Heart right ventricle (tissue), 16 donors: Measurements from ENCODE around the gene THTPA. TPM values are rescaled to one million over a fixed set of nuclear protein-coding genes. Genes with fewer than 3 reads are reported as not detected.

Experiments
- ATAC-seq, 8 donors: fragments of 200-7000 bp; cut with Tn5 transposase; one replicate each; pipeline ENCODE4 v1.9.1; 2020; ENCODE audit warnings: mild to moderate bottlenecking in 8 of 8, moderate library complexity in 8 of 8, moderate number of reproducible peaks in 1 of 8
- DNase-seq, 2 donors: peaks; one replicate each; pipeline ENCODE4 v3.0.0-alpha.2; 2020
- H3K27ac ChIP-seq, 10 donors: fragments of 200-600 bp; sonication (generic) in 2 of 10; one replicate each; pipeline versions ENCODE4 v1.5.0 to v1.8.0; 2020 to 2022; ENCODE audit warnings: mild to moderate bottlenecking in 3 of 10
- H3K27me3 ChIP-seq, 7 donors: fragments of 200-600 bp; one replicate each; pipeline ENCODE4 v1.8.0; 2021 to 2022; ENCODE audit warnings: mild to moderate bottlenecking in 2 of 7
- H3K36me3 ChIP-seq, 9 donors: fragments of 200-600 bp; sonication (generic) in 1 of 9; one replicate each; pipeline versions ENCODE4 v1.5.0 to v1.8.0; 2020 to 2022; ENCODE audit warnings: mild to moderate bottlenecking in 2 of 9
- H3K4me1 ChIP-seq, 9 donors: fragments of 200-600 bp; sonication (generic) in 1 of 9; one replicate each; pipeline versions ENCODE4 v1.5.0 to v1.8.0; 2020 to 2022; ENCODE audit warnings: mild to moderate bottlenecking in 4 of 9
- H3K4me3 ChIP-seq, 10 donors: fragments of 200-600 bp; sonication (generic) in 2 of 10; one replicate each; pipeline versions ENCODE4 v1.5.0 to v1.8.0; 2020 to 2022; ENCODE audit warnings: mild to moderate bottlenecking in 7 of 10, moderate library complexity in 2 of 10
- H3K9me3 ChIP-seq, 11 donors: fragments of 200-600 bp in 10 of 11; sonication (generic) in 2 of 11; one replicate each; pipeline versions ENCODE4 v1.5.0 to v1.8.0; 2013 to 2022; ENCODE audit warnings: mild to moderate bottlenecking in 2 of 11, control low read depth in 1 of 11, moderate library complexity in 1 of 11
- CTCF ChIP-seq, 9 donors: fragments of 200-600 bp; sonication (generic) in 2 of 9; IDR thresholded peaks; one replicate each; pipeline versions ENCODE4 v1.5.0 to v1.8.0; 2021 to 2022; ENCODE audit warnings: antibody characterized with exemption in 9 of 9, mild to moderate bottlenecking in 5 of 9, moderate library complexity in 1 of 9
- WGBS, 2 donors: extraction: QIAGEN DNeasy Blood & Tissue Kit; methylation state at CpG; one replicate each; pipeline ENCODE4 v1.1.7; 2013; ENCODE audit warnings: inconsistent platforms in 1 of 2; 5-methylcytosine and 5-hydroxymethylcytosine counted together
- intact Hi-C, 10 donors: fragments of 100-400 bp; cut with DNase I; formaldehyde crosslinking; loops; one replicate each; pipeline versions ENCODE4 v1.11.1 to v1.14.2; 2022
- polyA plus RNA-seq, 2 donors: library from polyadenylated mRNA; stranded (reverse); fragments of 200-250 nt; gene quantifications; one replicate each; pipeline ENCODE4 v1.2.3, GENCODE V29; 2013
- total RNA-seq, 10 donors: library from RNA; stranded (reverse); fragmentation: NEBNext Ultra II Directional in 3 of 10; extraction: Animal tissue kit (Norgen Biotek cat#: 25700) in 3 of 10; gene quantifications; one replicate each; pipeline versions ENCODE4 v1.2.1 to v1.2.4, GENCODE V29; 2021 to 2023
- donor health status: Arrhythmogenic right ventricular cardiomyopathy.
- donor health status: ischemic (EF 13 %, LVEDD 7.1; RV severe dilation, severe dysfunction).
- donor health status: healthy with polysubstance abuse.
- donor health status: DM: no; HTN: yes; CAD: no.
- donor health status: DM: no; HTN: no; CAD: no.
- donor health status: ischemic (EF 25% LVEDD 6.9; RV normal size, moderate dysfunction).
- donor health status: ischemic (EF 25% LVEDD 5.7; RV mildly dilated, moderate dysfunction).
- donor health status: healthy.
- donor health status: DM: yes; HTN: yes; CAD: no.
- donor health status: Ischemic cardiomyopathy.
- donor health status: ischemic (EF 35%, LVEDD 5.7; RV mildly dilated, moderate dysfunction).
- donor health status: nonischemic (EF 11% LVEDD 7.7; RV severe dilation, severe dysfunction).
- donor health status: DM: yes; HTN: yes; CAD: no.
- donor health status: PGD.
- donor health status: ischemic (EF 29% LVEDD 5.4; RV normal size, mild dysfunction).
- donor health status: nonischemic (EF 23%, LVEDD 6.1; RV moderate dilation, normal function).

The THTPA gene
- total and polyA plus RNA-seq, 12 donors = 8.7 to 27.9 (median 18.0) TPM

- Histone ChIP-seq H3K27me3 (peaks cover 22 to 83% (median 77%) of the 10 kb centered on the region in 7 donors), H3K4me1 (peaks cover 0 to 25% (median 9%) of the 10 kb centered on the region in 9 donors), H3K36me3 (no peaks in the 10 kb centered on the region), H3K9me3 (no peaks in the 10 kb centered on the region), H3K4me3 (peak overlapping the region; percentile 18 to 41 (median 26)), H3K27ac (no peak overlapping the region)
- intact Hi-C loops = no loop called here
- DNase-seq = no peak
- peak in 6 of 8 donors; percentile 7 to 51 (median 22) for ATAC-seq
- no peak for TF ChIP-seq CTCF (IDR thresholded peaks at IDR 0.05)
- 1 to 3% methylated on average over 59 to 66 of the region's 67 CpGs for WGBS, 2 donors
Observed at GRCh38 chr14:23577004-23577681, 21.1 kb downstream of the THTPA start.

- WGBS, 2 donors = 1% methylated on average over 23 to 24 of the region's 24 CpGs
- ATAC-seq (no peak), DNase-seq (no peak)
- Histone ChIP-seq H3K4me3 (peak overlapping the region in 4 of 10 donors; percentile 31 to 41 (median 36)), H3K27ac (no peak overlapping the region), H3K27me3 (peaks cover 22 to 88% (median 78%) of the 10 kb centered on the region in 7 donors), H3K9me3 (no peaks in the 10 kb centered on the region), H3K36me3 (no peaks in the 10 kb centered on the region), H3K4me1 (peaks cover 0 to 19% (median 9%) of the 10 kb centered on the region in 9 donors)
- no peak for TF ChIP-seq CTCF (IDR thresholded peaks at IDR 0.05)
- intact Hi-C loops = no loop called here
Observed at GRCh38 chr14:23577710-23578392, 21.8 kb downstream of the THTPA start.

- DNase-seq (no peak), ATAC-seq (peak in 3 of 8 donors; percentile 17 to 29 (median 25))
- H3K4me1 ChIP-seq = peaks cover 0 to 16% (median 9%) of the 10 kb centered on the region in 9 donors
- WGBS, 2 donors = 7 to 10% methylated on average over 18 of the region's 18 CpGs
- H3K9me3 ChIP-seq = no peaks in the 10 kb centered on the region
- H3K36me3 ChIP-seq = no peaks in the 10 kb centered on the region
- no peak for TF ChIP-seq CTCF (IDR thresholded peaks at IDR 0.05)
- intact Hi-C loops = no loop called here
- H3K4me3 ChIP-seq = peak within 1 kb of the TSS in 3 of 10 donors; percentile 32 to 41 (median 40)
- no peak within 1 kb of the TSS for H3K27ac ChIP-seq
- peaks cover 22 to 80% (median 73%) of the 10 kb centered on the region in 7 donors for H3K27me3 ChIP-seq
Observed at GRCh38 chr14:23578560-23579310, 22.7 kb downstream of the THTPA start, which contains the start of gene JPH4. TSS of gene JPH4 (minus strand) at chr14:23578790. CDS start at chr14:23577453, 1,337 bp downstream.

- no peak for DNase-seq
Observed at GRCh38 chr14:23579311-23579630, 23.2 kb downstream of the THTPA start.

More at GRCh38 chr14:23579311-23579630, 23.2 kb downstream of the THTPA start:
- no peak for ATAC-seq
- H3K27ac ChIP-seq = no peak overlapping the region
- H3K36me3 ChIP-seq = no peaks in the 10 kb centered on the region
- H3K27me3 ChIP-seq = peaks cover 22 to 77% (median 70%) of the 10 kb centered on the region in 7 donors
- no peaks in the 10 kb centered on the region for H3K9me3 ChIP-seq
- intact Hi-C loops = no loop called here
- H3K4me1 ChIP-seq = peaks cover 0 to 16% (median 9%) of the 10 kb centered on the region in 9 donors
- 51 to 53% methylated on average over 3 of the region's 3 CpGs for WGBS, 2 donors
- no peak overlapping the region for H3K4me3 ChIP-seq
- no peak for TF ChIP-seq CTCF (IDR thresholded peaks at IDR 0.05)
